Muscle of back (tissue), 11 donors: ENCODE results near the gene ZC3H8. TPM values are rescaled to one million over a fixed set of nuclear protein-coding genes. Genes with fewer than 3 reads are reported as not detected.

Experiments used
- DNase-seq, 3 donors: peaks; one replicate each; pipeline versions ENCODE4 v3.0.0 to v3.0.0-alpha.2; 2013
- polyA plus RNA-seq, 10 donors: library from polyadenylated mRNA; unstranded; fragments of 120-200 nt; gene quantifications; one replicate each; pipeline ENCODE4 v1.2.1, GENCODE V29; 2013; ENCODE audit not compliant: insufficient read length in 10 of 10

ZC3H8 gene
- polyA plus RNA-seq, 10 donors: 9.2 to 18.8 (median 15.2) TPM

DNA sequence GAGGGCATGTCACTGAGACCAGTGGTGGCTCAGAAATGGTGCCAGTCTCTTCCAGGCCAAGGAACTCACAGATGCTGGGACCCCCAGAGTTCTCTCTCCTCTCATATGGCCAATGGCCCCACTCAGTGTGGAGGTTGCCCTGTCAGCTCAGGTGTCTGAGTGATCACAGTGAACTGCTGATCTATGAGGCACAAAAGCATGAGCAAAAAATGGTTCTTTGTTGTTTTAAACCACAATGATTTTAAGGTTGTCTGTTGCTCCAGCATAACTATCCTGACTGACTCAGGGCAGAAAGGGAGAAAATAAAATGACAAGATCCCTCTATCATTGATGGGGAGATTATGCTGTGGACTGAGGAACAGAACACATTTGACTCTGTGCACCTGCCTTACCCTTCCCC lies 58.9 kb downstream of the ZC3H8 start:
- no peak for DNase-seq

DNA sequence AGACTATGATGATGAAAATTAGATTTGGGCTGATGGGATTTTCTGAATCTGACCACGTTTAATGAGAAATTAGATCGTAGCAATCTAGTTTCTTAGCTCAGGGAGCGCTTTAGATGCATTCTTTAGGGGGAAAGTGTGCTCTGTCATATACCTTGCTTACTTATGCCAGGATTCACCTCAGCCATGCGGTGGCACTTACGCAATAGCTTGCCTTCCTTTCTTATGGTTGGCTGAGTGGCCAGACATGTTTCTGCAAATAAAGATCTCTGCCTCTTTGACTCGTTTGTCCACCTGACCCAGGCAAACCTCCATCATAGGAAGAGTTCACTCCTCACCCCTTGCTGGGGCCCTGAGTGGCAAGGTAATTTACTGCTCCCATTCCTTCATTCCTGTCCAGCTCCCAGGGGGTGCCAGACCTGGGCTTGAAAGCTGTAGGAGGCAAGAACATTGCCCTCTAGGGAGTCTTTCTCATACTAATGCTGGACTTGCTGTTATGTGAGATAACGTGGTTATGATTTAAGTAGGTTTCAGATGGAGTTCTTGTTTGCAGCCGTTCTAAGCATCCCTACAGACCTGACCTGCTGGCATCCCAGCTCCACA lies 59.6 kb downstream of the ZC3H8 start:
- DNase-seq: no peak

DNA sequence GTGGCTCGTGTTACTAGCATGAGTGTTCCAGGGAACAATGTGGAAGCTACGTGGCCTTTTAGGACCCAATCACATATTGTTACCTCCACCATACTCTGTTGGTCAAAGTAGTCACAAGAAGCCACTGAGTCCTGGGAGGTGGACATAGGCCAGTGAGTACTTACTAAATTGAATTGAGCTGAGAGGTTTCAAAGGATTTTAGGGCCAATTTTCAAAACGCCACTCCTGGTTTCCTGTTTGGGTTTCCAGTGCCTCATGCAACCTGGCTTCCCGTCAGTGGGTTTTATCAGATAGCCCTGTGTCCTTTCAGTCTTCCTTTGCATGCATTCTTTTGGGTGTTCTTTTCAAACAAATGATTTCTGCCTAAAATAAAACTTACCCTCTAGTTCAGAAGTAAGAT lies 60.4 kb downstream of the ZC3H8 start:
- no peak for DNase-seq

DNA sequence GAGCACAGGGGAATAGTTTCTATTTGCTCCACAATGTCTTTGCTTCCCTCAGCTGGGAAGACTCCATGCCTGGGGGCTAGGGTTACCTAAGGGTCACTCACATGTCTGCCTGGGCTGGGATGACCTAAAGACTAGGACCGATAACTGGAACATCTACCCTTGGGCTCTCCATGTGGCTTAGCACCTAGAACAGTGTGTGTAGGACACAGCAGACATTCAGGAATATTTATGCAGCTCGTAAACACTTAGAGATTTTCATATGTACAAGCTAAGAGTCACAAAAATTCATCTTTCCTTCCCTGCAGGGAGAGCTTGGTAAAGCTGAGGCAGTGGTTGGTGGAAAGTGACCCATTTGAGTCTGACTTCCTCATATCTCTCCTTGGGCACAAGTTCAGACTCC lies 60.8 kb downstream of the ZC3H8 start:
- no peak for DNase-seq

DNA sequence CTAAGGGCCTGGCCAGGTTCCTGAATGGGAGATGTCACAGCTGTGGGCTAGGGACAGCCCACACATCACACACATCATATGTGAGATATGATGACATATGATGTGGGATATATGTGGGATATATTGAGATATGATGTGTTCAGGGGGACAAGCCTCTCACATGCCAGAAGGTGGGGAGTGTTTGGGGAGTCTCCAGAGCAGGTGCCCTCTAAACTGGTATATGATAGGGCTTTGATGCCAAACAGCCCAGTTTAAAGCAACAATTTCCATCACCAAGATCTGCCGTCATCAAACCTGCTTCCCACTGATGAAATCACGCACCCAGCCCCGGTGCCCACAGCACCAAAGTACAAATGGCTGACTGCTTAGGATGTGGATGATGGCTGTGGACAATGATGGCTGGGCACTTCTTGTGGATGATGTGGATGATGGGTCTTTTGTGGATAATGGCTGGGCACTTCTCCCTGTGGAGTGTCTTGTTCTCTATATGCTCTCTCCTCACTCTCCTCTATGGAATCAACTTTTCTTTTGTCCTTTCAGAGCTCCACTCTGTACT lies 65.8 kb downstream of the ZC3H8 start:
- DNase-seq: no peak

DNA sequence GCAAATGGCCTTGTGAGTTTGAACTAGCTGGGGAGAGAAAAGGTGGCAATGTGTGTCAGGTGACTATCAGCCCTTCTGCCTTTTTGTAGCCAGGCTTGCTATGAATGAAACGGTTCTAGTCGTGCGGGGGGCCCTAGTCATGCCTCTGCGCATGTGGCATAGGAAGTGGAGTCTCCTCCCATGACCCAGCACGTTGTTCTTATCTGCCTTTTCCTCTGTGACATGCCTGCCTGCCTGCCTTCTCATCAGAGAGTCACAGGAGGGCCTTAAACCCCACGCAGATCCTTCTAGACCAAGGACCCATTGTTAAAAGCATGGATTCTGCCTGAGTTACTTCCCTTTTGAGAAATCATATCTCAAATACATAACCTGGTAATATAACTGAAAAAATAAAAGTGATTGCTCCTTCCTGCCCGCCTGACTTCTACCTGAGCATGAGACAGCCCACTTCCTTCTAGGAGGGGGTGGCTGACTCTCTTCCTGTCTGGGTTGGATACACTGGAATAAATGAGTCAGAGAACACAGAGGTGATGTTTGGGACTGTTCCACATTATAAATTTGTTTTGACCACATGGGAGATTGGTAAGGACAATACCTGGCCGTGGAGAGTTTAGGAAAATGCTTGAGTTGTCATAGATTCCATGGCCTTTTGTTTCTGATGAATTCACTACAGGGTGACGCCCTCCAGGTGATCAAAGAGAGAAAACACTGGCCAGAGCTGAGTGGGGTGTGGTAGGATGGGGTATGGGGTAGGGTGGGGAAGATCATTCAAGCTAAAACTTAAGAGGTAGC lies 66.8 kb downstream of the ZC3H8 start:
- DNase-seq: no peak

DNA sequence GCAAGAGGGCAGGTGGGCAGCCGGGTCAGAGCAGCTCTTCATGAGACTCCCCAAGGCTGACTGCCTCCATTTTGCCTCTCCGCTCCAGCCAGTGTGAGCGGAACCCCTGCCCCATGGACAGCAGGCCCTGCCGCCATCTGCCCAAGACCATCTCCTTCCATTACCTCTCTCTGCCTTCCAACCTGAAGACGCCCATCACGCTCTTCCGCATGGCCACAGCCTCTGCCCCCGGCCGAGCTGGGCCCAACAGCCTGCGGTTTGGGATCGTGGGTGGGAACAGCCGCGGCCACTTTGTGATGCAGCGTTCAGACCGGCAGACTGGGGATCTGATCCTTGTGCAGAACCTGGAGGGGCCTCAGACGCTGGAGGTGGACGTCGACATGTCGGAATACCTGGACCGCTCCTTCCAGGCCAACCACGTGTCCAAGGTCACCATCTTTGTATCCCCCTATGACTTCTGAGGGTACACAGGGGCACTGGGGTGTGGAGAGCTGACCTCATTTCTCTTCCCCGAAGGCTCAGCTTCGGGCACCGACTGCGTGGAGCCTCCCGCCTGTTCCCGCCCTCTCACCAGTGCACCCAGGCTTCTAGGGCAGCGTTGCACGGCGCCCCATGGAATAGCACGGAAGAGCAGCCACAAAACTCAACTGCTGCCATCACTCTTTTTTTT lies 67.7 kb downstream of the ZC3H8 start:
- no peak for DNase-seq

DNA sequence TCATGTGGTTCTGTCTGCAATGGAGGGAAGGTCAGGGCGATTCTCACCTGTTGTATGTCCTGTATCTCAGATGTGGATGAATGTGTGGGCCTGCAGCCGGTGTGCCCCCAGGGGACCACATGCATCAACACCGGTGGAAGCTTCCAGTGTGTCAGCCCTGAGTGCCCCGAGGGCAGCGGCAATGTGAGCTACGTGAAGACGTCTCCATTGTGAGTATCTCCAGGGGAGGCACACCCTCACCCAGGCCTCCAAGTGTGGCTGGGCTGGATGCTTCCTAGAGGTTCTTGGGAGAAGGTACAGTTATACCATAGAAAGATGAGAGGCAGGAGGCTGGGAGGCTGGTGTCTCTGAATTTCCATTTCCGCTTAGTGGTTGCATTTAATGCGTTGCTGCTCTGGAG lies 69.7 kb downstream of the ZC3H8 start:
- no peak for DNase-seq

DNA sequence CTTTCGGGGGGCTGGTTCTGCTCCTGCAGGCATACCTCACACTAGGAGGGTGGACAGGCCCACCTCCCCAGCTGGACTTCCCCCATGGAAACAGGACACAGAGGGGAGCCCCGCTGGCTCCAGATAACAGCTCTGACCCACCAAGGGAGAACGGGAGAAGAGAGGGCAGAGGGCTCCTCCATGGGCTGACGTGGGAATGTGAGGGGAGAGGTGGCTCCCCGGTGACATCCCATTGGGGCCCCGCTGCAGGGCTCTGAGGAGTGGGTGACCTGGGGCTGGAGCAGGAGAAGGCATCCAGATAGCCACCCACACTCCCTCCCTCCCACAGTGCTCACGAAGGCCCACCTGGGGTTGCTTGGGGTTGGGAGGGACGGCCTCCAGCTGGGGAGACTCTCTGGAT lies 70.7 kb downstream of the ZC3H8 start:
- DNase-seq: no peak

DNA sequence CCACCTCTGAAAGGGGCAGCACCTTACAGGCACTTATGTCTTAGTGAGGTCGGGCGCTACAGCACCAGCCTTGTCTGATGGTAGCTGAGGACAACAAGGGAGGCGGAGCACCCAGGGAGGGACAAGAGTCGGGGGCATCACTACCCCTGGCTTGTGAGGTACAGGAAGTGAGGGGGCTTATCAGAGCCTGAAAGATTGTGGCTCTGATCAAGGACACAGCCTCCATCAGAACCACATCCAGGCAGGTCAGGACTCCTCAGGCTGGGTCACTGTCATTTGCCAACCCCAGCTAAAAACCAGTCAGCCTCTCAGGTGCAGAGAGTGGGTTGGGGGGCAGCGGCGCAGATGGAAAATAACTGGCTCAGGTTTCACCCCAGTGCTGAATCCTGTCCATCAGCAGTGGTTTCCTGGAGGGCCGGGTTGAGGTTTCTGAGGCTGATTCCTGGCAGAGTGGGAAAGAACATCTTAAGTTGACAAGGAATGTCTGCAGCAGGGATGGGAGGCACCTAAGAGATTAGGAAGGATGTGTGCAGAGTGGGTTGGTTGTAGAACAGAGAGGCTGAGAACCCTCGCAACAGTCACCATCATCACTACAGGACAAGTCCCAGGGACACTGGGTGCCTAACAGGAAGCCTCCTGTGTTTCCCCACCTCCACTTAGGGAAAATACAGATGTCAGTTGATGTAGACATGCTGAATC lies 71.4 kb downstream of the ZC3H8 start:
- no peak for DNase-seq

DNA sequence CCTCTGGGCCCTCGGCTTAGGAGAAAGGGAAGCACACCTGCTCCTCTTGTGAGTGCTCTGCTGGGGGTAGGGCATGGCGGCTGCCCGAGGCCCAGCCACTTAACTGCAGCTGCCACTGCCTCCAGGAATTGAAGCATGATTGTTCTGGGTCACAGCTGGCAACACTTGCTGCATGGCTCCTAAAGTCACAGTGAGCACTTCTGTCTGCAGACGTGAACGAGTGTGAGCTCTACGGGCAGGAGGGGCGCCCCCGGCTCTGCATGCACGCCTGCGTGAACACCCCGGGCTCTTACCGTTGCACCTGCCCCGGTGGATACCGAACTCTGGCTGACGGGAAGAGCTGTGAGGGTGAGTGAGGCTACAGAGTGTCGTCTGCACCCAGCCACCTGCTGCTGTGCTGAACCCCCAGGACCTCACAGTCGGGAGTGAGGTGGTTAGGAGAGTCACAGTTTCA lies 72.2 kb downstream of the ZC3H8 start:
- no peak for DNase-seq

DNA sequence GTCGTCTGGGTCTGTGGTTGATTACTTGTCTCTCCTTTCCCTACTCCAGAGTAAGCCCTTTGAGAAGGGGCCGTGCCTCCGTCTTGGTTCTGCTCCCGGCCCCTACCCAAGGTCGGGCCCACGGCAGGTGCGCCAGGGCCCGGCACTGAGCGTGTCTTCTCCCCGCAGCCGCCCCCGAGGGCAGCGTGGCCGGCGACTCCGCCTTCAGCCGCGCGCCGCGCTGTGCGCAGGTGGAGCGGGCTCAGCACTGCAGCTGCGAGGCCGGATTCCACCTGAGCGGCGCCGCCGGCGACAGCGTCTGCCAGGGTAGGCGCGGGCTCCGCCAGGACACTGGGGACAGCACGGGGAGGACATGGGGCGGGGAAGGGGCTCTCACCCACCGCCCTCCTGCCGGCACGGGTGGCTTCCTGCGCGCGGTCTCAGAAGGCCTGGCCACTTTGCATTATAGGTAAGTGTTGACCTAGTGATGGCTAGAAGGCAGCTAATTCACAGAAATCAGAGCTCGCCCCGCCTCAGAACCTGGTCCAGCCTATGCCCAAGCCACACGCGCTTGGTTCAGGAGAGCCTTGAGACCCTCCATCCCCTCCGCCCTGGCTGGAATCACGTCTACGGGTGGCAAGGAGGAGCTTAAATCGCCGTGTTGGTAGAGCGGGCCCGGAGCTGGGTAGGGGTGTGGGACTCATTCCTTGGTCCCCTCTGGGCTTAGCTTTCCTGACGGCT lies 73.1 kb downstream of the ZC3H8 start:
- no peak for DNase-seq

DNA sequence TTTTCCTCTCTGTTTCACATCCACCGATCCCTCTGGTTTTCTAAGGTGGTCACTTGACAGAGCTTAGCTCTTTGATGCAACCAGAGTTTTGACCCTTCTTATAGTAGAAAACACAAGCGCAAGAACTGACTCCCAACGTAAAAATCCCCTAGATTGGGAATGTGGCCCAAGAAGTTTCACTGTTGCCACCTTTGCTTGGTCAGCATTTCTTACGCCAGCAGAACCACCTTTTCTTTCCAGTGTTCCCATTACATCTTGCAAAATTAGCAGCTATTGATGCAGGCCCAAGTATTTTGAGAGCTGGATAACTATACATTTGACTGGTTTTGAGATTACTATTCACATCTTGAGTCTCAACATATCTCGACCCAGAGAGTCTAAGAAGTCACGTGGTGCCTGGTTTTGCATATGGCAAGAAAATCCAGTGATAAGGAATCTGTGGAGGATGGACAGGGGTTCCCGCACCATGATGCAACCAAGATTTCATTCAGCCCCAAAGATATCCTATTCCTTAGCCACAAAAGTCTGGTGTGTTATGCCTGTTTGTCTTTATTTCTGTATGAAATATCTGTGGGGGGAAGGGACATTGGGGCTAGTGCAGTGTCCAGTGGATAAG lies 78.8 kb downstream of the ZC3H8 start:
- no peak for DNase-seq

DNA sequence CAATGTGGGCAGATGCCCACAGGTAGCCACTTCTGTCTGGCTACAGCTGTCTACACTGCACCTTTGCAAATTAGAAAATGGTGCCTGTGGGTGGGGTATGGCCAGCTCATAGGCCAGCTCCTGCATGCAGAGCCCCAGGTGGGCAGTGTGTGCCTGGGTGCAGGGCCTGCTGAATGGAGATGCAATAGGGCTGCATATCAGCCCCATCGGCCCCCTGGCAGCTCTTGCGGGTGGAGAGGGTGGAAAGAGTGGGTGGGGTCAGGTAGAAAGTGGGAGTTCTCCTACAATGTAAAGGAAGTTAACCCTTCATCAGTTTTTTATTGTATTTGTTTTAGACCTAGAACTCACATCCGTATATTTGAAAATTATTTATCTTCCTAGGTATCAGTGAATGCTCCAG lies 79.5 kb downstream of the ZC3H8 start:
- no peak for DNase-seq

DNA sequence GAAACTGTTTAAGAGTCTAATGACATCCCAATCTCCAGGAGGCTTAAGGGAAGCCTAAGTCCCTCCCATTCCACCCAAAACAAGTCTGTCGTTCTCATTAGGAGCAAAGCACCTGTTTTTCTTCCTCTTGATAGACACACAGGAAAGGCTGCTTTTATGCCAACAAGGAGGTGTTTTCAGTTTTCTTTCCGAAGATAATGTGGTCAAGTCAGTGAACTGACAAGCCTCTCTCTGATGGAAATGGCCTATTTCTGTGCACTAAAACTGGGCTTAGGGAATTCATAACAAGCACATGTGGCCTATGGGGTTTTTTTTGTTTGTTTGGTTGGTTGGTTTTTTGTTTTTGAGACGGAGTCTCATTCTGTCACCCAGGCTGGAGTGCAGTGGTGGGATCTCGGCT lies 80.5 kb downstream of the ZC3H8 start:
- no peak for DNase-seq

DNA sequence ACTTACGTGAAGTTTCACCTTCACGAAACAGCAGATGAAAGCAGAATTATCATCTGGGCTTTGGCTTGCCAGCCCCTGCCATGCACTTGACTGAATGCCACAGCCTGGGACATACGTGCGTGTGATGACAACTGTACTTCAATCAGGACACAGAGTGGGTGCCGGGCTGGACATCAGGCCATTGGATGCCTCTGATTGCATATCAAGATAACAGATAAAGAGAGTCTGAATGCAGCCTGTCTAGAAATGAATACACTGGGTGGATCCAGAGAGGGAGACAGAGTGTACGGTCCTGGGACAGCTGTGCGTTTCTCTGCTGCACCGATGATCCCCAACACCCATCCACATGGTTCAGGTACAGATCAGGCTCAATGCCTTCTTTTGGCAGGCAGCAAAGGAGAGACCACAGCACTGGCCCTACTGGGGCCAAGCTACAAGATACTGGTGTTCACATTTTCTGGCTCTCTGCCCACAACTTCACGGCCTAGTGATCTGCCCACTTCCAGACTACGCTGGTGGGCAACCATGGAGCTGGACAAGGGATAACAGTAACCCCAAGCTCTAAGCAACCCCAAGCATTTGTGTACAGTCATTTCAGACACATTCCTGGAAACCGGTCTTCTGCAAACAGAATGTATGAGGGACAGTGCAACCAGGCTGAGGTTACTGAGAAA lies 81.1 kb downstream of the ZC3H8 start:
- no peak for DNase-seq

DNA sequence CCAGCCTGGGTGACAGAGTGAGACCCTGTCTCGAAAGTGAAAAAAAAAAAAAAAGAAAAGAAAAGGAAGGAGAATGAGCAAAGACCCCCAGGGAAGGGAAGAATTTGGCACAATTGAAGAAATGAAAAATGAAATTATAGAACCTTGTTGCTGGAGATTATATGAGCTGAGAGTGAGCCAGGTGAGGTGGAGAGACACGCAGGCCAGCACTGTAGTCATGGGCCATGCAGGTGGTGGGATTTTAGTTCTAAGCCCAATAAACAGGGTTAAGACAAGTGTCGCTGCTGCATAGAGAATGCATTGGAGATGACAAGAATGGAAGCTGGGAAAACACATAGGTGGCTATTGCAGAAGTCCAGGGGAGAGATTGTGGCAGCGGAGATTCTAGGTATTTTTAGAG lies 84.3 kb downstream of the ZC3H8 start:
- DNase-seq: no peak

DNA sequence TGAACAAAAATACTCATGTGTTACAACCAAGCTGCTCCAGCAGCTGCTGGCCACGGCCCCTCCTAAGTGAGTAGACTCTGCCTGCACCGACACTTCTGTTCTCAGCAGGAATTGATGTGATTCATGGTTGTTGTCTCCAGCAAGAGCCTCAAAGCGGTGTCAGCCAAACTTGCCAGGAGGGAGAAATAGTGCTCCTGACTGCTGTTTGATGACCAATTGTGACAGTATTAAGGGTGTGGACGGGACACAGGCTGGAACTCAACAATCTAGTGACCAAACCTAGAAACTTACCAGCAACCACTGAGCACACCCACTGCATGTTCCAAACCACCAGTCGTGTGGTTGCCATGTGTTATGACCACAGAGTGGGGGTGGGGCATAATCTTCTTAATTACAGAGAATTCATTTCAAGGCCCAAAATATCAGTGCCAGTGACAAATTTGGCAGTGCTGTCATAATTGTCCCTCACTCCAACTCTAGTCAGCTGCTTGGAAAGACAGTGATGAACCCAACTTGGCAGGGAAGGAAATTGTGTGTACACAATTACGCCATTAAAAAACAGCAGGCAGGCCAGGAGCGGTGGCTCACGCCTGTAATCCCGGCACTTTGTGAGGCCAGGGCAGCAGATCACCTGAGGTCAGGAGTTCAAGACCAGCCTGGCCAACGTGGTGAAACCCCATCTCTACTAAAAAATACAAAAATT lies 86.3 kb downstream of the ZC3H8 start:
- no peak for DNase-seq

DNA sequence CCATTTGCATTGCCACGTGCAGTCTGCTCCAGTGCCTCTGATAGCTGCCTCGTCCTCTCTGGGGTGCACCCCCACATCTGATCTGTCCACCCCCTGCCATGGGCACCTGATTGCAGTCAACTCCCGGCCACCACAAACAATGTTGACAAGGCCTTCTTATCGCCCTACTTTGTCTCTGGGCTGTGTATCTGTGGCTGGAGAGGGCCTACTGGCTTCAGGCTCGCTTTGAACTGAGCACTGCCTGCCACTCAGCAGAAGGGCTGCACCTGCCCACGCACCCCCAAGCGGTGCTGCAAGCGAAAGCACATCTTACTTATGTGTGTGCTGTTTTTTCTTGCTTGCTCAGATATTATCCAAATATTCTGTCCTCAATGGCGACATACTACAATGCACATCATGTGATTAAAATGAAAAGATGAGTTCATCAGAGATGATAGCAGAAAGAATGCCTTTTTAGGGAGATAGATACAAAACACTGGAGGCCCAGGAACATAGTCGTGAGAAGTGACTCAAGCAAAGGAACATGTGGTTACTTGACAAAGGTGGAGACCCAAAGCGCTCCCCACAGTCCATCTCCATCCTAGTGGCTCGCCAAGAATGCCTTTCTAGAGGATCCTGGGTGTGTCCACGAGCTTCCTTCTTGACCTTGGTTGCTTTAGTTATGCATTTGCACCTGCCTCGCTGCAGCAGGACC lies 87.9 kb downstream of the ZC3H8 start:
- no peak for DNase-seq
